Middle frontal gyrus (tissue), 1 donor: ENCODE data around the gene NMNAT2.
A peak's percentile ranks its signal among the peaks of the same experiment; 100 is the strongest.
"Not testable (repeated sequence)": the region's sequence is repeated elsewhere in the genome, so short reads cannot be mapped to it uniquely, and the experiment has no call there.

Experiments used
- DNase-seq: peaks from one replicate; pipeline ENCODE4 v3.0.0-alpha.2; 2015; ENCODE audit warnings: low spot score; ENCODE audit errors: extremely low spot score

The NMNAT2 gene

GRCh38 chr1:183418696-183419095 is 516 bp upstream of the NMNAT2 start:
- DNase-seq = no peak

GRCh38 chr1:183416850-183417771 is 1.1 kb downstream of the NMNAT2 start:
- peak; percentile 47 for DNase-seq

- no peak for DNase-seq
Measured at GRCh38 chr1:183414365-183414764, 3.8 kb downstream of the NMNAT2 start.

- DNase-seq = no peak
Measured at GRCh38 chr1:183411091-183411490, 7.1 kb downstream of the NMNAT2 start.

GRCh38 chr1:183407961-183408360 is 10.2 kb downstream of the NMNAT2 start:
- no peak for DNase-seq

GRCh38 chr1:183407474-183407873 is 10.7 kb downstream of the NMNAT2 start:
- DNase-seq = no peak

- no peak for DNase-seq
Measured at GRCh38 chr1:183404476-183404875, 13.7 kb downstream of the NMNAT2 start.

- DNase-seq = no peak
Measured at GRCh38 chr1:183403498-183403897, 14.7 kb downstream of the NMNAT2 start.

- DNase-seq = not testable (repeated sequence)
Measured at GRCh38 chr1:183401565-183401964, 16.6 kb downstream of the NMNAT2 start.

GRCh38 chr1:183394435-183394834 is 23.7 kb downstream of the NMNAT2 start:
- no peak for DNase-seq

GRCh38 chr1:183391863-183392262 is 26.3 kb downstream of the NMNAT2 start:
- no peak for DNase-seq

GRCh38 chr1:183390561-183390960 is 27.6 kb downstream of the NMNAT2 start:
- DNase-seq = no peak

GRCh38 chr1:183388735-183389134 is 29.4 kb downstream of the NMNAT2 start:
- DNase-seq = no peak

GRCh38 chr1:183385340-183386144 is 32.6 kb downstream of the NMNAT2 start:
- no peak for DNase-seq

- DNase-seq = no peak
Measured at GRCh38 chr1:183379951-183380350, 38.2 kb downstream of the NMNAT2 start.

- DNase-seq = no peak
Measured at GRCh38 chr1:183375381-183375780, 42.8 kb downstream of the NMNAT2 start.

GRCh38 chr1:183374825-183375224 is 43.4 kb downstream of the NMNAT2 start:
- no peak for DNase-seq

- DNase-seq = no peak
Measured at GRCh38 chr1:183372586-183373230, 45.5 kb downstream of the NMNAT2 start.

- DNase-seq = no peak
Measured at GRCh38 chr1:183370399-183371058, 47.7 kb downstream of the NMNAT2 start.

- no peak for DNase-seq
Measured at GRCh38 chr1:183368213-183369108, 49.7 kb downstream of the NMNAT2 start.
